Stimulated activated naive CD8-positive, alpha-beta T cell treated with anti-CD3 and anti-CD28 coated beads, Interleukin-15, amount 100 ng/mL, for 72 hours (primary cell): ENCODE data around the gene MRAS.
A peak's percentile ranks its signal among the peaks of the same experiment; 100 is the strongest.

Experiments used
- ATAC-seq: fragments of 150-1000 bp; cut with Tn5 transposase; 2 replicates; pipeline ENCODE4 v1.10.0; 2021; ENCODE audit warnings: mild to moderate bottlenecking, moderate library complexity
- DNase-seq, 2 donors: peaks; one replicate each; pipeline ENCODE4 v3.0.0; 2021 to 2022
- H3K27ac Mint-ChIP-seq, 2 donors: one replicate each; pipeline ENCODE4 v1.8.0; 2022; ENCODE audit warnings: mild to moderate bottlenecking in 2 of 2, mixed read lengths in 2 of 2, moderate library complexity in 2 of 2
- H3K27me3 Mint-ChIP-seq: one replicate; pipeline ENCODE4 v1.8.0; 2022; ENCODE audit warnings: mixed read lengths
- H3K4me1 Mint-ChIP-seq: one replicate; pipeline ENCODE4 v1.8.0; 2022; ENCODE audit warnings: mild to moderate bottlenecking, mixed read lengths
- H3K4me3 Mint-ChIP-seq, 2 donors: one replicate each; pipeline ENCODE4 v1.8.0; 2022; ENCODE audit warnings: mild to moderate bottlenecking in 2 of 2, mixed read lengths in 2 of 2, moderate library complexity in 1 of 2
- H3K9me3 Mint-ChIP-seq, 2 donors: one replicate each; pipeline ENCODE4 v1.8.0; 2022; ENCODE audit warnings: mixed read lengths in 2 of 2

MRAS gene

DNA sequence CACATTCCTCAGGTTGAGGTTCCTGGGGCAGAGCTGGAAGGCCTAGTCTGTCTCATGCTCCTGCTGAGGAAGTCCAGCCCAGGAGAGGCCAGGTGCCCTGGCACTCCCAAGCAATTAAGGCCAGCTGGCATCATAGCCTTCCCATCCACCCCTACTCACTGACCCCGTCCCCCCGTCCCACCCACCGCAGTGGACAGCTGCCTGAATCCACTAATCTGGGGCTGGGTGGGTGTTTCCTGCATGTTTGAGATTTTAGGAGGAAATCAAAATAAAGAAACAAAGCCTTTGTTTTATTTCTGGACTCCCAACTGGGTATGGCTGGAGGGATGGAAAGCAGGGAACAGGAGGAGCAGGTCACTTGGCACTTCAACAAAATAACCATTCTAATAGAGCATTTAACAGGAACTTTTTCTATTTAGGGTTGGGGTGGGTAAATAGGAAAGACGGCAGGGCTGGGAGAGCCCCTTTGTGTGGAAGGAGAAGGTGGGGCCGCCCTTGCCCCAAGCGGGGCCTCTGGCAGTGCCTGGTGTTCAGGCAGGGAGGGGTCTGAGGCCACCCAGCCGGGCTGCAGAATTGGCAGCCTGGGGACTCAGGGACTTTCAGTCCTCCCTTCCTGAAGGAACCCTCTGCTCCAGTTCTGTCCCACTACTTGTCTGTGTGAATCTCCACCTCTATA, 8.5 kb downstream of the MRAS start:
- Mint-ChIP-seq H3K4me3 (no peak overlapping the region), H3K27me3 (no peaks in the 10 kb centered on the region), H3K9me3 (no peaks in the 10 kb centered on the region), H3K4me1 (no peaks in the 10 kb centered on the region), H3K27ac (peak overlapping the region in 1 of 2 donors; percentile 82)
- ATAC-seq (no peak), DNase-seq (no peak)

DNA sequence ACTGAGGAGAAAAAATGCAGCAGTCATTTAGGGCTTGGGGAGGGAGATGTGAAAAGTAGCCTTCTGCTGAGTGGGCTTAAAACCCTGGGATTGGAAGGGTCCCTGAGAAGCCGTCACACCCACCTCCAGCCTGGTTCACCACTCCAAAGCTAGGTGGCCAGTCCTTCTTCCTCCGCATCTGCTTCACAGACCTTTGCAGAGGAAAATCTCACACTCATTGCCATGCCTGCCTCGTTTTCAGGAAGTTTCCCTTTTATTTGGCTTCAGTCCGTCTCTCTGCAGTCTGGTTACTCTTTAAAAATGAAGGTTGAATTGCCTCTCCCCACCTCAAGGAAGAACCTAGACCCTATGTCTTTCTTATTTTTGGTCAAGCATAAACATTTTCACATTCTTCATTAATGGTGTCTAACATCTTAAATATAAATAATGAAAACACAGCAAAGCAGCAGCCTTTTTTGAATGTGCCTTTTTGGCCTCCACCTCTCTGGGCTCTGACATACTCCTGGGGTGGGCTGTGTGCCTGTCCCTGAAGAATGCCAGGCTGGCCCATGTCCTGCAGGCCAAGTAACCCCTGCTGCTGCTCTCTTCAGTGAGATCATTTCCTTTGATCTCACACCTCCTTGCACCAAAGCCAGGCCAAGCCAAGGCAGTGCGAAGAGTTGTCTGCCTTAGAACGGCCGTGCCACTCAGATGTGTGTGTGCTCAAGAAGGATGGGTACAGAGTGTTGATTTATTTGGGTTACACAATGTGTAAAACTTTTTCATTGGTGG, 11.0 kb downstream of the MRAS start:
- Mint-ChIP-seq H3K9me3 (no peaks in the 10 kb centered on the region), H3K27me3 (no peaks in the 10 kb centered on the region), H3K27ac (no peak overlapping the region), H3K4me3 (no peak overlapping the region), H3K4me1 (no peaks in the 10 kb centered on the region)
- DNase-seq, result no peak
- ATAC-seq, result no peak

DNA sequence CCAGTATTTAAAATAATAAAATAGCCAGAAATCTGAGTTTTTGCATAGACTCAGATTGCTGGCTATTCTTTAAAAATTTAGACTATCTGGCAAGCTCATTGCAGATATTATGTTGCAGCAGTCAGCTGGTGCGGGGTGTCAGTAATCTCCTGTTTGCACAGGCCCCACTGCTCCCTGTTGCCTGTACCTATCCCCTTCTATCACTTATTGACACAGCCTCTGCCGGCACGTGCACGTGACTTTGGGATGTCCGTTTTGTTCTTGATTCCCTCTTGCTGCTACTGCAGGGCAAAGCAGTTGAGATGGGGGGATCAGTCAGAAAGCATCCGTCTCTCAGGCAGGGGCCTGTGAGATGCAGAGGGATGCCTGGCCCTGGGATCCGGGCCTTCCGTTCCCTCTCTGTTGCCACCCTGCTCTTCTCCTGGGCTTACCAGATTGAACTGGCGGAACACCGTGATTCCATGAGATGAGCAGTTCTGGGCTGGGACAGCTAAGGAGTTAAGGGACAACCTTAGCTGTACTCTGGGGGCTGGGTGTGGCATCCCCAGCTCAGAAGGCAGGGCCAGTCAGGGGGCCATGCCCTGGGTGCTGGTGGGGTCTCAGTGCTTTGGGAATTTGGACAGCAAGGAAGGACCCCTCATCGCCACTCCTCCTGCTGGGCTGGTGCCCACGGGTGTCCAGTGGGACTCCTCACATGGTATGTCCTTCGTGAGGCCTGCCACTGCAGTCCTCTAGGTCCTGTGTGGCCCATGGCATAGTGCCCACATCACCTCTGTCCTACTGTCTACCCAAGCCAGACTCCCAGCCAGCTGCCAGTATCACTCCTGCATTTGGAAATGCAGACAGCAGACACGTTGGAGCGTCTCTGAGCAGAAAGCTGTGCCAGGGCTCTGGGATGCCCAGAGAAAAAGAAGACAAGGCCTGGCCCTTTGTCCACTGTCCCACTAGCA, 11.8 kb downstream of the MRAS start:
- Mint-ChIP-seq H3K9me3 (no peaks in the 10 kb centered on the region), H3K4me3 (no peak overlapping the region), H3K27me3 (no peaks in the 10 kb centered on the region), H3K27ac (no peak overlapping the region), H3K4me1 (no peaks in the 10 kb centered on the region)
- ATAC-seq, result no peak
- no peak for DNase-seq

- no peak for DNase-seq
- Mint-ChIP-seq H3K27ac (peak overlapping the region; percentile 68 to 77), H3K9me3 (no peaks in the 10 kb centered on the region), H3K27me3 (peaks cover 5% of the 10 kb centered on the region), H3K4me1 (no peaks in the 10 kb centered on the region), H3K4me3 (no peak overlapping the region)
- ATAC-seq, result no peak
These were observed 12.6 kb downstream of the MRAS start for GRCh38 chr3:138360869-138361525.

DNA sequence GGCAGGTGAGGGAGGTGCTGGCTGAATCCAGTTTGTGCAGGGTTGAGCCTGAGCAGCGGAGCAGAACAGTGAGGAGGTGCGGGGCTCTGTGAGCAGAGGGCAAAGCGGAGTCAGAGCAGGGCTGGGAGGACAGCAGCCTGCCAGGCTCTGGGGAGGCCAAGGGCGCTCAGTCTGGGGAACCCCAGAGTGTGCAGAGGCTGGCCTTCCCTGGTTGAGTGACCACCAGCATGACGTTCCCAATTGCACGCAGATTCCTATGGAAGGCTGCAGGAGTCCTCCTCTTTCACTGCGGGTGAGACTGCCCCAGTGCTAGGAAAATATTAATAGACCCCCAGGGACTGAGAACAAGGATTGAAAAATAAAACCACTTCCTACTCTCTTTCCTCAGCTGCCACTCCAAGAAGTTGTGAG, 13.2 kb downstream of the MRAS start:
- no peaks in the 10 kb centered on the region for H3K4me1 Mint-ChIP-seq
- no peak overlapping the region for H3K27ac Mint-ChIP-seq
- ATAC-seq (peak; percentile 37), DNase-seq (no peak)
- no peak overlapping the region for H3K4me3 Mint-ChIP-seq
- H3K9me3 Mint-ChIP-seq, result no peaks in the 10 kb centered on the region
- H3K27me3 Mint-ChIP-seq, result peaks cover 5% of the 10 kb centered on the region

GRCh38 chr3:138362538-138362937, 14.2 kb downstream of the MRAS start:
- Mint-ChIP-seq H3K4me3 (no peak overlapping the region), H3K9me3 (no peaks in the 10 kb centered on the region), H3K27me3 (peaks cover 5% of the 10 kb centered on the region), H3K27ac (no peak overlapping the region), H3K4me1 (no peaks in the 10 kb centered on the region)
- no peak for ATAC-seq
- no peak for DNase-seq

DNA sequence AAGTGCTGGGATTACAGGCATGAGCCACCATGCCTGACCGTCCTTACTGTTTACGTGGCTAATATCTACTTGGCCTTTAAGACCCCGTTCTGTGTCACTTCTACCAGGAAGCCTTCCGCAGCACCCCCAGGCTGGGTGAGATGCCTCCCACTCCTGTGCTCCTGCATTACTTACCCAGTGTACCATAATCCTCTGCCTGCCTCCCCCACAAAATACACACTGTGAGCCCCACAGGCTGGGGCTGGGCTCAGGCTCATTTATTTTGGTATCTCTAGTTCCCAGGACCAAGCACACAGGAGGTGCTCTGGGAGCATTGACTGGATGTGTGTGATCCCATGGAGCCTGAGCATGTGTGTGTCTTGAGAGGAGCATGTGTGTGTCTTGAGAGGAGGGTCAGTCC, 14.9 kb downstream of the MRAS start:
- H3K9me3 Mint-ChIP-seq, result no peaks in the 10 kb centered on the region
- peaks cover 5% of the 10 kb centered on the region for H3K27me3 Mint-ChIP-seq
- no peak overlapping the region for H3K27ac Mint-ChIP-seq
- no peak for ATAC-seq
- no peak overlapping the region for H3K4me3 Mint-ChIP-seq
- no peaks in the 10 kb centered on the region for H3K4me1 Mint-ChIP-seq
- DNase-seq, result no peak

DNA sequence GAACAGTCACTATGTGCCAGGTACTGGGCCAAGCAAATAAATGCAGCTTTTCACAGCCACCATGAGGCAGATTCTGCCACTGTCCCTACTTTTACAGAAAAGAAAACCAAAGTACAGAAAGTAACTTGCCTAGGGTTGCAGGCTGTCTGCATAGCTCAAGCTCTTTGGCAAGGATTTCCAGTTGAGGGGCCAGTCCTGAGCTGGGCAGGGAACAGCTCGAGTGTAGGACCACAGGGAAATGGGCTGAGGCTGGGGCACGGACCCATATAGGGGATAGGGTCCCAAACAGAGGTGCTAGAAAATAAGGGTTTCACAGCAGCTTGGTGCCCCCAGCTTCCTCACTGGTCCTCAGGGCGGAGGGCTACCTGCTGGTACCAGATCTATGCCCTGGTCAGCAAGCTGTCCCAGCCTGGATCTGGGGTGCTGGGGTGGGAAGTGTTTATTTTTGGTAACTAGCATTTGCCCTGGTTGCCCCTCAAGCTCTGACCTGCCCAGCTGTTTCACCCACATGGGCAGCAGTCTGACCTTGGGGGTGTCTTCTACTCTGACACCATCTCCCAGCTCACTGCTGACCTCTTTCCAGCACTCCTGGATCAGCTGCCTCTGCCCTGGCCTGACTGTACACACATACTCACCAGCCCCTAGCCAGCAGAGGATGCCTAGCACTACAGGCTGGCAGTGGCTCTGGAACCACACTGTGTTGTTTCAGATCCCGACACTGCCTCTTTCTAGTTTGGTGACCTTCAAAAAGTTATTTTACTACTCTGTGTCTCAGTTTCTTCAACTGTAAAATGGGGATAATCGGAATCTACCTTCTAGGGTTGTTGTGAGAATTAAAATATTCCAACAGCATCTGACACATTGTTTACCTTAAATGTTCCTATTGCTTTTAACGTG, 16.2 kb downstream of the MRAS start:
- H3K4me1 Mint-ChIP-seq, result no peaks in the 10 kb centered on the region
- peaks cover 11% of the 10 kb centered on the region for H3K27me3 Mint-ChIP-seq
- no peak overlapping the region for H3K27ac Mint-ChIP-seq
- no peak overlapping the region for H3K4me3 Mint-ChIP-seq
- ATAC-seq (peak; percentile 7), DNase-seq (no peak)
- H3K9me3 Mint-ChIP-seq, result no peaks in the 10 kb centered on the region

DNA sequence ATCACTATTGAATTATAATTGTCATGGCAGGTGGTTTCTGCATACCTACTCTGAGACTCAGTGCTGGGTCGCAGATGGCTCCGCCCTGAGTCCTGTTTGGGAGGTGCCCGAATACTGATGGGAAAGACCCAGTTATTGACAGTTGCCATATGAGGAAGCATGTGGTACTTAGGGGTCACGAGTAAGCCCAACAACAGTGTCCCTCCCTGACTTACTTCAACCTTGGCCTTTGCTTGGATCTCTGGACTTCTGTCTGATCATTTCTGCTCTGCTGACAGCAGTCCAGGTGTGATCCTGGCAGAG, 16.8 kb downstream of the MRAS start:
- Mint-ChIP-seq H3K4me1 (no peaks in the 10 kb centered on the region), H3K4me3 (no peak overlapping the region), H3K9me3 (no peaks in the 10 kb centered on the region), H3K27me3 (peaks cover 15% of the 10 kb centered on the region), H3K27ac (no peak overlapping the region)
- DNase-seq (no peak), ATAC-seq (no peak)

DNA sequence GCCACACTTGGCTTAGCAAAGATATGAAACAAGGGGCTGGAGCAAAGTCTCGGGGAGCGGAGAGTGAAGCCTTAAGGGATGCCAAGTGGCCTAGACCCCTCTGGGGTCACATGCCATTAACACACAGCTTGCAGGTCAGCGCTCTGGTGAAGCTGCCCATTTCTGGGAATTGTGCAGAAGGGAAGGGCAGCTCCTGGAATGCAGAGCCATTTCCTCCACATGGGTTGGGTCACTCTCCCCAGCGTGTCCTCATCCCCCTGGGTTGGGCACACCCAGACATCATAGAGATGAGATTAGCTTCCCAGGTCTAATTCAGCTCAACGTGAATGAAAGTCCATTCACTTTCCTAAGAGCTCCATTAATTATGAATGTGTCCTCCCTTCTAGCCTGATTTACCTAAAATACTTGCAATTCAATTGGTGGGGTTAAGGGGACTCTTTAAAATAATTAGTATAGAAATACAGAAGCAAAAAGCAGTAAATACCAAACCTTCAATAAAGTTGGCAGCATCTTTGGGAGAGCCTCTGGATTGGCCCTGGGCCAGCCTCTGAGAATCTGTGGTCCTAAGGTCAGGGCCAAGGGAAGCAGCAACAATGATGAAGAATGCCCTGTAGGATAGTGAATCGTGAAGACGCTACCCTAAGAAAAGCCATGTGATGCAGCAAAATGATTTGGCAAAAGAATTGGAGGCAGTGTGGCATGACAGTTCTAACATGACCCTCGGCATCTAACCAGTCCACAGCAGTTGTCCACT, 17.8 kb downstream of the MRAS start:
- Mint-ChIP-seq H3K27me3 (peaks cover 25% of the 10 kb centered on the region), H3K9me3 (peaks cover 5 to 6% of the 10 kb centered on the region in 2 donors), H3K27ac (no peak overlapping the region), H3K4me3 (no peak overlapping the region), H3K4me1 (peaks cover 5% of the 10 kb centered on the region)
- no peak for DNase-seq
- no peak for ATAC-seq

- peaks cover 36% of the 10 kb centered on the region for H3K27me3 Mint-ChIP-seq
- peaks cover 16% of the 10 kb centered on the region for H3K4me1 Mint-ChIP-seq
These were observed 19.0 kb downstream of the MRAS start for GRCh38 chr3:138367326-138367850.

DNA sequence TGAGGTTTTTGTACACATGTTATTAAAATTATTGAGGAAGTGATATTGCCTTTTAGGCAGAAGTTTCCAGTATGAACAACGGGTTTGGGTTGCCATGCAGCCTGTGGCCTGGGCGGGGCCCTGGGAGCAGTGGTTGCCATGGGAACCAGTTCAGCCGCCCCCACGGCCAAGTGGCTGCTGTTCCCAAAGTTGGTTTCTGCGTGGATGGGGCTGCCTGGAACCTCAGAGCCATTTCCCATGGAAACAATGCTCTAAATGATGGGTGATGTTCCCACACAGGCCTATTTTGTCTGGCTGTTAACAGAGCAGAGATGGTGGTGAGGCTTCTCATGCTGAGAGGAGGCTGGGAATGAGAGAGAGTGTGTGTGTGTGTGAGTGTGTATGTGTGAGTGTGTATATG, 19.5 kb downstream of the MRAS start:
- Mint-ChIP-seq H3K27me3 (peaks cover 36% of the 10 kb centered on the region), H3K9me3 (peaks cover 5 to 6% of the 10 kb centered on the region in 2 donors), H3K4me3 (no peak overlapping the region), H3K27ac (no peak overlapping the region), H3K4me1 (peaks cover 16% of the 10 kb centered on the region)
- ATAC-seq (no peak), DNase-seq (no peak)

More at GRCh38 chr3:138367326-138367850, 19.0 kb downstream of the MRAS start:
- Mint-ChIP-seq H3K27ac (no peak overlapping the region), H3K9me3 (peaks cover 5 to 6% of the 10 kb centered on the region in 2 donors), H3K4me3 (no peak overlapping the region)
- ATAC-seq (no peak), DNase-seq (no peak)

DNA sequence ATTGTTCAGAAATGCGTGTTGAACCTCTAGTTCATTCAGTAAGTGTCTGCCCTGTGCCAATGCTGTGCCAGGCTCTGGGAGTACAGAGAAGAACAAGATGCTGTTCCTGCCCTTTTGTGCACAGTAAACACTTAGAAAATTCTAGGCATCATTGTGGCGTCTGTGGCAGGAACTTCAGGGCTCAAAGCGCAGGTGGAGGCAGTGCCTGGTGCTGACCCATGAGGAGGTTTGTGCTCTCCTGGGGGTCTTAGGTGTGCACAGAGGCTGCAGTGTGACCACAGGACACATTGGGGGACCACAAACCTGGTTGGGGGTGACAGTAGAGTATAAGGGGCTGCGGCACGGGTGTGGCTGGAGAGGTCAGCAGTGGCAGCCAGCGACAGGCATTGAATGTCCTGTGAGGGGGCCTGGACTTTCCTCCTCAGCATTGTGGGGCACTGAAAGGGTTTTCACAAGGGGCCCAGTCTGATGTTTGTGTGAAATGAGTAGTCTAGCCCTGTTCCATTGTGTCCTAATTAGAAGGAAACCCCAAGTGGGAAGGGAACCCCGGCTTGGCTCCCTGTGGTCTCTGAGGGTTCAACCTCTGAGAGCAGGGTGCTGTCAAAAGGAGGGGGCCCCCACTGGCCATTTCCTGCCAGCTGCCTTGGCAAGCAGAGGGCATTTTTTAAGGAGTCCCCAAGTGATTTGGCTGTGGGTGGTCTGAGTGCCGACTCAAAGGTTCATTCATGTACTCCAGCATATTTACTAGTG, 20.9 kb downstream of the MRAS start:
- Mint-ChIP-seq H3K9me3 (peaks cover 5 to 6% of the 10 kb centered on the region in 2 donors), H3K27ac (no peak overlapping the region), H3K27me3 (peaks cover 36% of the 10 kb centered on the region), H3K4me3 (no peak overlapping the region), H3K4me1 (peaks cover 16% of the 10 kb centered on the region)
- ATAC-seq (peak; percentile 51), DNase-seq (peak in 1 of 2 donors; percentile 47)
